NCI-H2081 (cell line): ENCODE results near the gene DNAH17.
"Not testable (repeated sequence)": the region's sequence is repeated elsewhere in the genome, so short reads cannot be mapped to it uniquely, and the experiment has no call there.

Source experiments
- DNase-seq, 2 experiments: peaks; one replicate each; lab custom pipeline; 2025; lab: John Stamatoyannopoulos, UW

Gene DNAH17

GRCh38 chr17:78477913-78478756 lies 99.1 kb downstream of the DNAH17 start:
- no peak for DNase-seq

GRCh38 chr17:78476973-78477372 lies 100.2 kb downstream of the DNAH17 start:
- no peak for DNase-seq

- no peak for DNase-seq
Measured at GRCh38 chr17:78476149-78476548, 101.0 kb downstream of the DNAH17 start.

GRCh38 chr17:78475211-78475610 lies 102.0 kb downstream of the DNAH17 start:
- DNase-seq, result no peak

GRCh38 chr17:78474614-78475146 lies 102.5 kb downstream of the DNAH17 start:
- no peak for DNase-seq

GRCh38 chr17:78473951-78474613 lies 103.1 kb downstream of the DNAH17 start:
- DNase-seq, result no peak

GRCh38 chr17:78472035-78472905 lies 104.9 kb downstream of the DNAH17 start:
- no peak for DNase-seq

- DNase-seq, result no peak
Measured at GRCh38 chr17:78471635-78472034, 105.6 kb downstream of the DNAH17 start.

- no peak for DNase-seq
Measured at GRCh38 chr17:78469443-78469842, 107.8 kb downstream of the DNAH17 start.

GRCh38 chr17:78468366-78468765 lies 108.8 kb downstream of the DNAH17 start:
- no peak for DNase-seq

- DNase-seq, result no peak
Measured at GRCh38 chr17:78466786-78467715, 110.1 kb downstream of the DNAH17 start.

GRCh38 chr17:78466109-78466785 lies 110.9 kb downstream of the DNAH17 start:
- not testable (repeated sequence) for DNase-seq

- DNase-seq, result no peak
Measured at GRCh38 chr17:78462148-78462547, 115.0 kb downstream of the DNAH17 start.

- no peak for DNase-seq
Measured at GRCh38 chr17:78461799-78462053, 115.5 kb downstream of the DNAH17 start.

GRCh38 chr17:78460951-78461798 lies 116.0 kb downstream of the DNAH17 start:
- DNase-seq, result no peak

- no peak for DNase-seq
Measured at GRCh38 chr17:78460176-78460675, 117.0 kb downstream of the DNAH17 start.

- DNase-seq, result no peak
Measured at GRCh38 chr17:78459696-78460095, 117.5 kb downstream of the DNAH17 start.

- no peak for DNase-seq
Measured at GRCh38 chr17:78458736-78459335, 118.4 kb downstream of the DNAH17 start.

- no peak for DNase-seq
Measured at GRCh38 chr17:78458091-78458490, 119.1 kb downstream of the DNAH17 start.
